NT2/D1 (cell line): ENCODE data around the gene TRIM36.

Source experiments
- DNase-seq: peaks from one replicate; pipeline ENCODE4 v3.0.0-alpha.2; 2011; ENCODE audit warnings: low read depth, low spot score
- H3K27me3 ChIP-seq: 2 replicates; pipeline ENCODE4 v1.6.0; 2011; ENCODE audit warnings: mild to moderate bottlenecking; ENCODE audit not compliant: insufficient read length, insufficient read depth
- H3K36me3 ChIP-seq: 2 replicates; pipeline ENCODE4 v1.6.1; 2011; ENCODE audit warnings: mild to moderate bottlenecking, low read length, mixed read lengths; ENCODE audit not compliant: insufficient read depth, insufficient read length
- H3K4me1 ChIP-seq: 2 replicates; pipeline ENCODE4 v1.5.1; 2011; ENCODE audit not compliant: insufficient read depth, insufficient read length
- H3K4me3 ChIP-seq: 2 replicates; pipeline ENCODE4 v1.5.1; 2011; ENCODE audit warnings: low read depth; ENCODE audit not compliant: insufficient read length
- H3K9ac ChIP-seq: 2 replicates; pipeline ENCODE4 v1.6.0; 2011; ENCODE audit warnings: low read depth; ENCODE audit not compliant: insufficient read length
- H3K9me3 ChIP-seq: 2 replicates; pipeline ENCODE4 v1.5.1; 2011; ENCODE audit warnings: mild to moderate bottlenecking, low read length; ENCODE audit not compliant: insufficient read depth
- SUZ12 ChIP-seq: IDR thresholded peaks from 2 replicates; pipeline ENCODE4 v1.6.1; 2011; ENCODE audit not compliant: insufficient read length, insufficient read depth; ENCODE audit errors: extremely low read depth
- YY1 ChIP-seq: IDR thresholded peaks from 2 replicates; pipeline ENCODE4 v1.6.1; 2011; ENCODE audit not compliant: insufficient read length, insufficient read depth
- ZNF274 ChIP-seq: IDR thresholded peaks from 2 replicates; pipeline ENCODE4 v1.6.1; 2011; ENCODE audit warnings: mild to moderate bottlenecking, low read depth, low read length

TRIM36 gene

GRCh38 chr5:115192098-115192497, 22.4 kb upstream of the TRIM36 start:
- TF ChIP-seq YY1, result no peak
- no peak for TF ChIP-seq SUZ12
- no peak for TF ChIP-seq ZNF274
- Histone ChIP-seq H3K36me3 (no peaks in the 10 kb centered on the region), H3K4me1 (no peaks in the 10 kb centered on the region), H3K9me3 (no peaks in the 10 kb centered on the region), H3K27me3 (no peaks in the 10 kb centered on the region), H3K4me3 (no peak overlapping the region), H3K9ac (no peak overlapping the region)
- DNase-seq, result no peak

- TF ChIP-seq ZNF274 (no peak), SUZ12 (no peak), YY1 (no peak)
- DNase-seq, result no peak
- Histone ChIP-seq H3K4me1 (no peaks in the 10 kb centered on the region), H3K36me3 (no peaks in the 10 kb centered on the region), H3K27me3 (no peaks in the 10 kb centered on the region), H3K9me3 (no peaks in the 10 kb centered on the region), H3K9ac (no peak overlapping the region), H3K4me3 (no peak overlapping the region)
Observed at GRCh38 chr5:115191474-115192031, 21.8 kb upstream of the TRIM36 start.

GRCh38 chr5:115190388-115190787, 20.7 kb upstream of the TRIM36 start:
- no peaks in the 10 kb centered on the region for H3K9me3 ChIP-seq
- H3K4me3 ChIP-seq, result no peak overlapping the region
- no peak overlapping the region for H3K9ac ChIP-seq
- H3K36me3 ChIP-seq, result no peaks in the 10 kb centered on the region
- no peaks in the 10 kb centered on the region for H3K27me3 ChIP-seq
- DNase-seq, result no peak
- TF ChIP-seq SUZ12 (no peak), YY1 (no peak), ZNF274 (no peak)
- H3K4me1 ChIP-seq, result no peaks in the 10 kb centered on the region

- H3K27me3 ChIP-seq, result no peaks in the 10 kb centered on the region
- no peak overlapping the region for H3K4me3 ChIP-seq
- H3K36me3 ChIP-seq, result no peaks in the 10 kb centered on the region
- H3K4me1 ChIP-seq, result no peaks in the 10 kb centered on the region
- H3K9me3 ChIP-seq, result no peaks in the 10 kb centered on the region
- no peak overlapping the region for H3K9ac ChIP-seq
- no peak for TF ChIP-seq YY1
- no peak for TF ChIP-seq ZNF274
- no peak for TF ChIP-seq SUZ12
- DNase-seq, result no peak
Observed at GRCh38 chr5:115189866-115190265, 20.2 kb upstream of the TRIM36 start.

GRCh38 chr5:115186794-115187193, 17.1 kb upstream of the TRIM36 start:
- H3K4me3 ChIP-seq, result no peak overlapping the region
- no peaks in the 10 kb centered on the region for H3K36me3 ChIP-seq
- no peak for DNase-seq
- H3K4me1 ChIP-seq, result no peaks in the 10 kb centered on the region
- no peaks in the 10 kb centered on the region for H3K9me3 ChIP-seq
- no peak overlapping the region for H3K9ac ChIP-seq
- no peak for TF ChIP-seq ZNF274
- no peak for TF ChIP-seq YY1
- H3K27me3 ChIP-seq, result peaks cover 8% of the 10 kb centered on the region

GRCh38 chr5:115184770-115185169, 15.1 kb upstream of the TRIM36 start:
- H3K27me3 ChIP-seq, result peaks cover 28% of the 10 kb centered on the region
- H3K4me3 ChIP-seq, result no peak overlapping the region
- TF ChIP-seq SUZ12 (no peak), YY1 (no peak), ZNF274 (no peak)
- H3K36me3 ChIP-seq, result no peaks in the 10 kb centered on the region
- H3K9me3 ChIP-seq, result no peaks in the 10 kb centered on the region
- no peak overlapping the region for H3K9ac ChIP-seq
- no peak for DNase-seq
- no peaks in the 10 kb centered on the region for H3K4me1 ChIP-seq

- H3K9me3 ChIP-seq, result no peaks in the 10 kb centered on the region
- H3K27me3 ChIP-seq, result peaks cover 58% of the 10 kb centered on the region
- H3K9ac ChIP-seq, result no peak overlapping the region
- no peak for DNase-seq
- H3K36me3 ChIP-seq, result no peaks in the 10 kb centered on the region
- no peak overlapping the region for H3K4me3 ChIP-seq
- H3K4me1 ChIP-seq, result no peaks in the 10 kb centered on the region
- TF ChIP-seq SUZ12 (no peak), YY1 (no peak), ZNF274 (no peak)
Observed at GRCh38 chr5:115181757-115182156, 12.0 kb upstream of the TRIM36 start.

GRCh38 chr5:115180165-115180709, 10.5 kb upstream of the TRIM36 start:
- Histone ChIP-seq H3K9ac (no peak overlapping the region), H3K4me3 (peak overlapping the region; percentile 27), H3K27me3 (peaks cover 61% of the 10 kb centered on the region), H3K9me3 (no peaks in the 10 kb centered on the region), H3K4me1 (no peaks in the 10 kb centered on the region), H3K36me3 (no peaks in the 10 kb centered on the region)
- no peak for DNase-seq
- TF ChIP-seq YY1, result no peak
- no peak for TF ChIP-seq SUZ12
- no peak for TF ChIP-seq ZNF274
